ENCODE data around the gene RAB26. TPM values are rescaled to one million over a fixed set of nuclear protein-coding genes. Genes with fewer than 3 reads are reported as not detected.

Gene RAB26
- total RNA-seq, 1 donor from 2014 or later, result 0.26 TPM

DNA sequence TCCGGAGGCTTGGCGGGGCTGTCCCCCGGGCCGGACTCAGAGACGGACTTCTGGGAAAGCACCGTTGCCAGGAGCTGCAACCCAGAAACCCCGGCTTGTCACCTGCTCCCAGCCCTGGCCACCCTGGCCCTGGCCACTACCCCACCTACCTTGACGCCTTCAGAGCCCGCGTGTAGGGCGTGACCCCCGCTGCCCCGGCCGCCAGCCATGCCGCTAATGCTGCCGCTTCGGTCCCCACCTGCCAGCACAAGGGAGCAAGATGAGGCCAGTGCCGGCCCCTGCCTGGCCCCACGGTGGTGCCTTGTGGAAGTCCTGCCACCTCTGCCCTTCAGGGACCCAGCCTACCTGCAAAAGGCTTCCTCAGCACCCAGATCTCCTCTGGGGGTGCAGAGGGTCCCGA, 36.5 kb downstream of the RAB26 start:
- FAIRE-seq, result no peak
- TF ChIP-seq, protein P1, sequence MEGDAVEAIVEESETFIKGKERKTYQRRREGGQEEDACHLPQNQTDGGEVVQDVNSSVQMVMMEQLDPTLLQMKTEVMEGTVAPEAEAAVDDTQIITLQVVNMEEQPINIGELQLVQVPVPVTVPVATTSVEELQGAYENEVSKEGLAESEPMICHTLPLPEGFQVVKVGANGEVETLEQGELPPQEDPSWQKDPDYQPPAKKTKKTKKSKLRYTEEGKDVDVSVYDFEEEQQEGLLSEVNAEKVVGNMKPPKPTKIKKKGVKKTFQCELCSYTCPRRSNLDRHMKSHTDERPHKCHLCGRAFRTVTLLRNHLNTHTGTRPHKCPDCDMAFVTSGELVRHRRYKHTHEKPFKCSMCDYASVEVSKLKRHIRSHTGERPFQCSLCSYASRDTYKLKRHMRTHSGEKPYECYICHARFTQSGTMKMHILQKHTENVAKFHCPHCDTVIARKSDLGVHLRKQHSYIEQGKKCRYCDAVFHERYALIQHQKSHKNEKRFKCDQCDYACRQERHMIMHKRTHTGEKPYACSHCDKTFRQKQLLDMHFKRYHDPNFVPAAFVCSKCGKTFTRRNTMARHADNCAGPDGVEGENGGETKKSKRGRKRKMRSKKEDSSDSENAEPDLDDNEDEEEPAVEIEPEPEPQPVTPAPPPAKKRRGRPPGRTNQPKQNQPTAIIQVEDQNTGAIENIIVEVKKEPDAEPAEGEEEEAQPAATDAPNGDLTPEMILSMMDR (IDR thresholded peaks at IDR 0.05; ENCODE audit: insufficient read depth, low read length, severe bottlenecking), result no peak
- H3K36me3 ChIP-seq (ENCODE audit: control insufficient read depth, insufficient read depth, low read length), result no peaks in the 10 kb centered on the region

DNA sequence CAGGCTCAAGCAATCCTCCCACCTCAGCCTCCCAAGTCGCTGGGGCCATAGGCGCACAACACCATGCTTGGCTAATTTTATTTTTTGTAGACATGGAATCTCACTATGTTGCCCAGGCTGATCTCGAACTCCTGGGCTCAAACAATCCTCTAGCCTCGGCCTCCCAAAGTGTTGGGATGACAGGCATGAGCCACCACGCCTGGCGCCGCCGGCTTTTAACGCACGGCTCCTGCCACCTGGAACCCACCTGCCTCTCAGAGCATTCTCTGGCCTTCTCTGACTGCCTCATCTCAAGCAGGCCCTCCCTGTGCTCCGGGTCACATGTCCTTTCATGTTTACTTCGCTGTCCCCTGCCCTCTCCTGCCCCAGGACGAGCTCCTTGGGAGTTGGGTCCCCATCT, 37.6 kb downstream of the RAB26 start:
- DNase-seq (ENCODE audit: low read depth), result no peak
- H3K27me3 ChIP-seq (ENCODE audit: control insufficient read depth, insufficient read depth, low read length), result no peaks in the 10 kb centered on the region
- no peaks in the 10 kb centered on the region for H3K36me3 ChIP-seq (ENCODE audit: control insufficient read depth, insufficient read depth, low read length)
- no peak overlapping the region for H3K4me3 ChIP-seq (ENCODE audit: low read depth, low read length)
- no peak for FAIRE-seq
- TF ChIP-seq, protein P1 (IDR thresholded peaks at IDR 0.05; ENCODE audit: insufficient read depth, low read length, severe bottlenecking), result no peak

More for the DNA sequence above, 36.5 kb downstream of the RAB26 start:
- H3K27me3 ChIP-seq (ENCODE audit: control insufficient read depth, insufficient read depth, low read length), result no peaks in the 10 kb centered on the region
- no peak for DNase-seq (ENCODE audit: low read depth)
- H3K4me3 ChIP-seq (ENCODE audit: low read depth, low read length), result no peak overlapping the region

DNA sequence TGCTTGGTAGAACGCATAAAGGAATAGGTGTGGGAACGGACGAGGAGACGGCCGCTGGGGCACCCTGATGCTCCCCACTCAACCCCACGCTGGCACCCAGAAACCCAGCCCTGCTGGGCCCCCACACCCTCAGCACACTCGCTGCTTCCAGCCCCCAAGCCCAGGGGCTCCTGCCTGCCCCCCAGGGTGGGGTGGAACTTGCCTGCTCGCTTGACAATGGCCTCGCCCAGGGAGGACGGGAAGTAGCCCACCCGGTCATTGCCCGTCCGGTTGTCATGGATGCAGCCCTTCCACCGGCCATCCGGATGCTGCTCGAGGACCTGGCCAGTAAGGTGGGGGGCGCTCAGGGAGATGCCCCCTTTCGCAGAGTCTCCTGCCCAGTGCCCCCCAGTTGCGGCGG, 38.1 kb downstream of the RAB26 start:
- TF ChIP-seq, protein P1 (IDR thresholded peaks at IDR 0.05; ENCODE audit: insufficient read depth, low read length, severe bottlenecking), result no peak
- H3K4me3 ChIP-seq (ENCODE audit: low read depth, low read length), result no peak overlapping the region
- no peaks in the 10 kb centered on the region for H3K27me3 ChIP-seq (ENCODE audit: control insufficient read depth, insufficient read depth, low read length)
- no peaks in the 10 kb centered on the region for H3K36me3 ChIP-seq (ENCODE audit: control insufficient read depth, insufficient read depth, low read length)
- FAIRE-seq (no peak), DNase-seq (ENCODE audit: low read depth) (no peak)

DNA sequence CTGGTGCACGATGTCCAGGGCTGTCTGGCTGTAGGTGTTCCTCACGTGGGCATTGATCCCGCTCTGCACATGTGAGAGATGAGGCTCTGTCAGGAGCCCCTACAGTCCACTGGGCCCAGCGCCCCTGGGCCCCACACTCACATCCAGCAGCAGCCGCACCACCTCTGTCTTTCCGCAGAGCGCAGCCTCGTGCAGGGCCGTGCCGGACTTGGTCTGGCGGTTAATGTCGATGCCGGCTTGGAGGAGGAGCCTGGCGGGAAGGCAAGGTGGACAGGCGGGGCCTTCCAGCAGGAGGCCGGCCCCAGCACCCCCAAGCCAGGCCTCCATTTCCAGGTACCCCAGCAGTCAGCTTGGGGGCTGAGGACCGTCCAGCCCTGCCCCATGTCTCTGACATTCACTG, 38.8 kb downstream of the RAB26 start:
- TF ChIP-seq, protein P1 (IDR thresholded peaks at IDR 0.05; ENCODE audit: insufficient read depth, low read length, severe bottlenecking), result no peak
- H3K4me3 ChIP-seq (ENCODE audit: low read depth, low read length), result no peak overlapping the region
- H3K27me3 ChIP-seq (ENCODE audit: control insufficient read depth, insufficient read depth, low read length), result no peaks in the 10 kb centered on the region
- FAIRE-seq (no peak), DNase-seq (ENCODE audit: low read depth) (no peak)
- H3K36me3 ChIP-seq (ENCODE audit: control insufficient read depth, insufficient read depth, low read length), result no peaks in the 10 kb centered on the region

DNA sequence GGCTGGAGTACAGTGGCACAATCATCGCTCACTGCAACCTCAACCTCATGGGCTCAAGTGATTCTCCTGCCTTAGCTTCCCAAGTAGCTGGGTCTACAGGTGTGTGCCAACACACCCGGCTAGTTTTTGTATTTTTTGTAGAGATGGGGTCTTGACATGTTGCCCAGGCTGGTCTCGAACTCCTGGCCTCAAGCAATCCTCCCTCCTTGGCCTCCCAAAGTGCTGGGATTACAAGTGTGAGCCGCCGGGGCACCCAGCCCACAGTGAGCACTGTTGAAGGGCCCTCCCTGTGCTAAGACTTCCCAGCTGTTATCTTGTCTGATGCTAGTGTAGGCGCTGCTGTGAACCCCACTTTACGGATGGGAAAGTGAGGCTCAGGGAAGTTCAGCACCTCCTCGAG, 40.0 kb downstream of the RAB26 start:
- Histone ChIP-seq H3K4me3 (ENCODE audit: low read depth, low read length) (no peak overlapping the region), H3K36me3 (ENCODE audit: control insufficient read depth, insufficient read depth, low read length) (no peaks in the 10 kb centered on the region), H3K27me3 (ENCODE audit: control insufficient read depth, insufficient read depth, low read length) (no peaks in the 10 kb centered on the region)
- TF ChIP-seq, protein P1 (IDR thresholded peaks at IDR 0.05; ENCODE audit: insufficient read depth, low read length, severe bottlenecking), result no peak
- no peak for FAIRE-seq
- no peak for DNase-seq (ENCODE audit: low read depth)

DNA sequence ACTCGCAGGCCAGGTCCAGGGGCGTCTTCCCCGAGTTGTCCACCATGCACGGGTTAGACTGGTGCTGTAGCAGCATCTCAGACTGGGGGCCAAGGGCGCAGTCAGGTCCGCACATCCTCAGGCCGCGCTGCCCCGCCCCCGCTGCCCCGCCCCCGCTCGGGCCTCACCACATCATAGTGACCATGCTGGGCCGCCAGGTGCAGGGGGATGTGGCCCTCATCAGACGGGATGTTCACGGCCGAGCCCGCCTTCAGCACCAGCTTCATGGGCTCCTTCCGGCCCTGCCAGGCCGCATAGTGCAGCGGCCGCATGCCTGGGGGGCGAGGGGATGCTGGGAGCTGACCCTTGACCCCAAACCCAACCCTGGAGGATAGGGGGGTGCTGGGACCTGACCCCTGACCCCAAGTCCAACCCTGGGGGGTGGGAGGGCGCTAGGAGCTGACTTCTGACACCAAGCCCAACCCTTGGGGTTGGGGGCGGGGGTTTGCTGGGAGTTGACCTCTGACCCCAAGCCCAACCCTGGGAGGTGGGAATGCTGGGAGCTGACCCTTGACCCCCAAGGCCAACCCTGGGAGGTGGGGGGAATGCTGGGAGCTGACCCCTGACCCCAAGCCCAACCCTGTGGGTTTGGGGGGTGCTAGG, 40.9 kb downstream of the RAB26 start:
- DNase-seq (ENCODE audit: low read depth), result no peak
- no peak for FAIRE-seq
- H3K4me3 ChIP-seq (ENCODE audit: low read depth, low read length), result no peak overlapping the region
- TF ChIP-seq, protein P1 (IDR thresholded peaks at IDR 0.05; ENCODE audit: insufficient read depth, low read length, severe bottlenecking), result no peak
- H3K36me3 ChIP-seq (ENCODE audit: control insufficient read depth, insufficient read depth, low read length), result no peaks in the 10 kb centered on the region
- no peaks in the 10 kb centered on the region for H3K27me3 ChIP-seq (ENCODE audit: control insufficient read depth, insufficient read depth, low read length)
